GM04503 (cell line): Measurements from ENCODE around the gene NELFB.
"Not testable (repeated sequence)": the region's sequence is repeated elsewhere in the genome, so short reads cannot be mapped to it uniquely, and the experiment has no call there.

ENCODE experiments used
- DNase-seq: peaks from one replicate; pipeline ENCODE4 v3.0.0-alpha.2; 2012; ENCODE audit warnings: low read depth

The NELFB gene

DNA sequence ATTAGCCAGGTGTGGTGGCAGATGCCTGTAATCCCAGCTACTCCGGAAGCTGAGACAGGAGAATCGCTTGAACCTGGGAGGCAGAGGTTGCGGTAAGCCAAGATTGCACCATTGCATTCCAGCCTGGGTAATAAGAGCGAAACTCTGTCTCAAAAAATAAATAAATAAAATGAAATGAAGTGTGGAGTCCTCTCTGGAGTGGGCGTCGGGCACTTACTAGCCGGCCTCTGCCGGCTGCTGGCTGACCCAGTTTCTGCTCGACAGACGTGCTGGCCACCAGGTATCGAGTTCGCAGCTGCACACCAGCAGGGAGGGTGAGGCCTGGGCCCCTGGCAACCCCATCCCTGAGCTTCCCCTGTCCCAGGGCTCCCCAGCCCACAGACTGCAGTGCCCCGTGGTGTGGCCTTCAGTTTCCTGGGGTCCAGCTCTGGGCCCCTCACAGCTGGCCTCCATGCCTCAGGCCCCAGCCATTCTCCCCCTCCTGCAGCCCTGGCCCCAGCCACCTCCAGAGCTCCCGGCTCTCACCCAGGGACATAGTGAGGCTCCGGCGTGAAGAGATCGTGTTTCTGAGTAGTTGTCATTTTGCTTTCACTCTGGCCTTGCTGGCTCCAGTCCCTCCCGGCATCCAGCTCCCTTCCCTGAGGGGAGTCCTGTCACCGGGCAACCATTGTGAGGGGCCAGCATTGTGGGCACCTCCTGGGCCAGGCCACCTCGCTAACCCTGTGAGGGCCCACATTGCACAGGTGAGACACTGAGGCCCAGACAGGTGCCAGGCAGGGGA is 7.8 kb upstream of the NELFB start:
- DNase-seq = no peak

DNA sequence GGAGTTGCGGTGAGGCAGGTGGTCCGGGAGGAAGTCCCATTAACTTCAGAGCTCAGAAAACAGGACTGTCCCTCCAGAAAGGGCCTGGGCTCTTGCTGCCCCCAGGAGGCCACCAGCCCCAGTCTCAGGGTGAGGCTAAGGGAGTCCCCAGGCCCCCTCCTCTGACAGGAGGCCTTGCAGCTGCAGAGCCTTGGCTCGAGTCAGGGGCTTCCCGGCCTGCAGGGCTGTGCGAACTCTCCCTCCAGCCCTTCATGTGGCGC is 7.3 kb upstream of the NELFB start:
- DNase-seq = no peak

DNA sequence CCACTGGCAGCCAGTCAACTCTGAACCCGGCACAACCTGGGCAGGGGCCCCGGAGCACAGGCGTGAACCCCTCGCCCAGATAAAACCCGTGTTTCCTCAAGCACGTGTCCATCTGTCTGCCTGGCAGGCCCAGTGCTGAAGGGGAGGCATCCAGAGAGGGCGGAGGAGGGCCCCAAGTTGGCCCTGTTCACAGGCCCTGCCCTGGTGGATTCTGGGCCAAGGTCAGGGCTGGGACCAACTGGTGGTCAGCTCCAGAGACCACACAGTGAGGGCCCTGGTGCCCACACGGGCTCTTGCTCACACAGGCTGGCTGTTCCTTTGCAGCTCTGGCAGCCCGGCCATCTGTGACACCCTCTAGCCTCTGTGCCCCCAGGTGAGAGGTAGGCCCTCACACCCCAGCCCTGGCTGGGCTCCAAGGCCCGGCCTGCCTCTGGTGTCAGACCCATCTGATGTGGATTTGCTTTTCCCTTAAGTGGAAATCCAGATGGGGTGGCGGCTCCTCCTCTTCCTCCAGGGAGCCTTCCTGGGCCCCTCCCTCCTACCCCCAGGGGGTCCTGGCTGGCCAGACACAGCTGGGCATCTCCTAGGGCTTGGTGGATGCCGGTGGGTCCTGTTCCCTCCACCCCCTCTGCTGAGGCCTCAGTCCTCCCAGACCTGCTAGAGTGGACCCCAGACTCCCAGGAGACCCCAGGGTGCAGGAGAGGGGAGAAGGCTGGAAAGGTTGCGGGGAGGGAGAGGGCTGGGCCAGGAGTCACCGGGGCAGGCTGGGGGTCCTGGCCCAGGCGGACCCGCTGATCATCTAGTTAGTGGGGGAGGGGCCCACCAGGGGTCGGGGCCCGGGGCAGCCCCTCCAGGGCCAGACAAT is 4.6 kb upstream of the NELFB start:
- DNase-seq = no peak

DNA sequence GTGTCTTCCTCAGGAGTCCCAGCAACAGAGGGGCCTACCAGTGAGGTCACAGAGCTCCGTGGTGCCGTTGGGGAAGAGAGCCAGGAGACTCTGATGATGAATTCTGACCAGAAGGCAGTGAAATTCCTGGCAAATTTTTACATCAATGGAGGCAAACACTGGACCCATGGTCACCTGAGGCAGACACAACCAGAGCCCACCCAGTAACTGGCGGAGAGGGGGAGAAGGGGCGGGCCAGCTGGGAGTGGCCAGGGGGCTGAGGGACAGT is 4.0 kb upstream of the NELFB start, which contains the start of gene STPG3:
Gene STPG3, plus strand, starts transcription at position 93 of the 268 bp plus-strand sequence. Its CDS starts 1 bp downstream, at position 94.
- DNase-seq = no peak

DNA sequence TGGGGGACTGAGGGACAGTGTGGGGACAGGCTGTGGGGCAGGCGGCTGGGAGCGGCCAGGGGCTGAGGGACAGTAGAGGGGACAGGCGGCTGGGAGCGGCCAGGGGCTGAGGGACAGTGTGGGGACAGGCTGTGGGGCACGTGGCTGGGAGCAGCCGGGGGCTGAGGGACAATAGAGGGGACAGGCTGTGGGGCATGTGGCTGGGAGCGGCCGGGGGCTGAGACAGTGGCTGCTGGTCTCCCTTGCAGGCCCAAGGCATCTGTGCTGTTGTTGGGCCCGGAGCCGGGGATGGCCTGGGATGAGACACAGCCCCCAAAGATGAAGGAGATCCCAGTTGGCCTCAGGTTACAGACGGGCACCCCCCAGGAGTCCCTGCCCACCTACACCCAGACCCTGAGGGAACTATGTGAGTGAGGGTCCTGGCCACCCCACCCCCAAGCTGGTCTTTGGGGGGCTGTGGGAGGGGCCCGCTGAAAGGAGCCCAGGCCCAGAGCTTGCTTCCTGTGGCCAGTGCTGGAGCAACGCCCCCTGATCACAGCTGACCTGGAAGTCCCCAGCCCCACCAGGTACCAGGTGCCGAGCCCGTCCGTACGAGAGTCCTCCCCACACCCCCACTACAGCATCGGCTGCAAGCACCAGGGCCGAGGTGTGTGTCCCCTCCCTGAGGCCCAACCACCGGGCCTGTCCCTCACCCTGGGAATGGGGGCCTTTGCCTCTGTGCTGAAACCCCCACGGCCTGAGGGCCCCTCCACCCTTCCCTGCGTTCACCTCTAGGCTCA is 3.4 kb upstream of the NELFB start:
- DNase-seq = no peak

DNA sequence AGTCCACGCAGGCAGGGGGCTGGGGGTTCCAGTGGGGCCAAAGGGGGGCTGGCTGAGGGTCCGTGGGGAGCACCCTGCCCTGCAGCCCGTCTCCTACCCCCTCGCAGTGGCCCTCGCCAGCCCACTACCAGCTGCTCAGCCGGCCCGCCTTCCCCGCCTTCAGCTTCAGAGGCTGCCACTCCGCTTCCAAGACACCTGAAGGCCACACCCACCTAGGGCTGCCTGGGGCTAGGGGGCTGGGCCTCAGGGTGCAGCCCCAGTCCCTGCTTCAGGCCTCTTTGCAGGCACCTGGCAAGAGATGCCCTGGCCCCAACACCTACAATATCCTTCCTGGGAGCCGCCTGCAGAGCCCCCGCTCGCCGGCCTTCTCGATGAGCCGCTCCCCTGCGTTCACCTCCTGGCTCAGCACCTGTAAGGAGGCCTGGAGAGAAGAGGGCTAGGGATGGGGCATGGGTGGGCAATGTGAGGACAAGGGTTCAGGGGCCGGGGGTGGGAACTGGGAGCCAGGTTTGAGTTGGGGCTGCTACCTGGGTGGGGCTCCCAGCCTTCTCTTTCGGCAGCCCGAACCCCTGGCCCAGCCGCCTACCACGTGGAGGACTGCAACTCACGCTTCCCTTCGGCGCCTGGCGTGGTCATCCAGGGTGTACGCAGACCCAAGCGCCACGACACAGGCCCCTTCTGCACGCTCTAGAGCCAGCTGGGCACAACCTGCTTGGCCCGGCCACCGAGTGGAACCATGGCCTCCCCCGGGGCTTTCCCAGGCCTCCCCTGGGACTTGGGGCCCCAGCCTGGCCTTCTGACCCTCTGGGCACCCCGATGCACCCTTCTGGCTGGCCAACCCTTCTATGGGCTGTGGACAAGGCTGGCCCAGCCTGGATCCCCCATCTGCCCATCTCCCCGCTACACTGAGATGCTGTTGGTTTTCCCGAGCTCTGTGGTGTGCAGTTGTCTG is 2.3 kb upstream of the NELFB start:
- DNase-seq = no peak

DNA sequence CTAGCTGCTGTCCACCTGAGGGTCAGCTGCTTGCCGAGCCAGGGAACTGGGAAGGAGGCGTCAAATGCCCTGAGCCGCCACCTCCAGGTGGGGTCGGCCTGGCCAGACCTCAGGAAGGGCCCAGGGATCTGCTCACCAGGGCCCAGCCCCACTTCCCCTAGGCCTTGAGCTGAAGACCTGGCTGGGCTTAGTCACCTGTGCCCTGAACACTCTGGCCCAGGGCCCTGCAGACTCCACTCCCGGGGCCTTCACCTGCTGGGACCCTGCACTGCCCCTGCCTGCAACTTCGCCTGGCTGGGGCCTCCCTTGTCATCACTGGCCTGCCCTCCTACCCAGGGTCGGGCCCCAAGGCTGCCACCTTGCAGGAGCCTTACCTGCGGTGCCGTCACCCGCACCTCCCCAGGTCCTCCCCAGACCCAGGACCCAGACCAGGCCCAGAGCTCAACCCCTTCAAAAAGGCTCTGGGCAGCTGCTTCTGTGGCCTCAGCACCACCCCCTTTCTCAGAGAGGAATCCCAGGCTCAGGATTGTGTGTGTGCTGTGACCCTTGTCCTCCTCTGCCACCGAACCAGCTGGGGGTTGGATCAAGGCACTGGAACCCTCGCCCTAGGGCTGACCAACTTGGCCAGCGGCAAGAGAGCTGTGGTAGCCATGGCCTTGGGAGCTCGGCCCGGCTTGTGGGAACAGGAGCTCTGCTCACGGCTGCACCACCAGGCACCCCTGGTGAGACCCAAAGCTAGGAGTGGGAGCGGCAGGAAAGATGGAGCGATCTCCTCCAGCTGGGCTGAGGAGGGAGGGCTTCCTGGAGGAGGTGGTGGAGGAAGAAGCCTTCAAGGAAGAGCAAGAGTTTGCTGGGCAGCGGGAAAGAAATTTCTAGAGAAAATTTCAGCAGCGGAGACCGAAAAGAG is 1.2 kb upstream of the NELFB start:
- DNase-seq = no peak

DNA sequence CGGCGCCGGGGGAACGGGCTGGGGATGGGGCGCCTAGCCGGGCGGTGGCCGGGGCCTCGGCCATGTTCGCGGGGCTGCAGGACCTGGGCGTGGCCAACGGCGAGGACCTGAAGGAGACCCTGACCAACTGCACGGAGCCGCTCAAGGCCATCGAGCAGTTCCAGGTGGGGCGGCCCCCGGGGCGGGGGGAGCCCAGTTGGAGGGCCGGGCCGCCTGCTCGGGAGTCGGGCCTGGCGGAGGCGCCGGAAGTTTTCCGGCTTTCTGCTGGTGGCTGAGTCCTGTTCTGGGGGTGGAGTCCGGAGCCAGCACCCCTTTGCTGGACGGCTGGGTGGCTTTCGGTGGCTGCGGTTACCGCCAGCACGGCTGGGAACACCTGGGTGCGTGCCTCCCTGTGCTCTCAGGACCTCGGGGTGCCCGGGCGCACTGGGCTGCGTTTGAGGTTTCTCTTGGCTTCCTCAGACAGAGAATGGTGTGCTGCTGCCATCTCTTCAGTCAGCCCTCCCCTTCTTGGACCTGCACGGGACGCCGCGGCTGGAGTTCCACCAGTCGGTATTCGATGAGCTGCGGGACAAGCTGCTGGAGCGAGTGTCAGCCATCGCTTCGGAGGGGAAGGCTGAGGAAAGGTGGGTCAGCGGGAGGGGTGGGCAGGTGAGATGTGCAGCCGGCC is 454 bp downstream of the NELFB start:
- no peak for DNase-seq

DNA sequence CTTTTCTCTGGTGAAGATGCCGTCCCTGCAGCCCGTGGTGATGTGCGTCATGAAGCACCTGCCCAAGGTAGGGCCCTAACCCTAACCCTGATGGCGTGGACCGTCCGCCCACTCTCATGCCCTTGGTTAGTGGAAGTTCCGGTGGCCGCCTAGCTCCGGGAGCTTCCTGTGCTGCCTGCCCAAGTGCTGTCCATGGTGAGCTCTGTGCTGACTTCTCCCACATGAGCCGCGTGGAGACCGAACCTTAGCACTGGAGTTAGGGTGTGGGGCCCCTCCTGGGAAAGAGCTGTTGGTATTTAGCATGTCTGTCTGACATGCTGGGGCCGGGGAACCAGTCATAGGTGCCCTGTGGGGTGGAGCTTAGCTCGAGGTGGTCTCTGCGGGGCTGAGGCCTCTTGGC is 1.2 kb downstream of the NELFB start:
- no peak for DNase-seq

DNA sequence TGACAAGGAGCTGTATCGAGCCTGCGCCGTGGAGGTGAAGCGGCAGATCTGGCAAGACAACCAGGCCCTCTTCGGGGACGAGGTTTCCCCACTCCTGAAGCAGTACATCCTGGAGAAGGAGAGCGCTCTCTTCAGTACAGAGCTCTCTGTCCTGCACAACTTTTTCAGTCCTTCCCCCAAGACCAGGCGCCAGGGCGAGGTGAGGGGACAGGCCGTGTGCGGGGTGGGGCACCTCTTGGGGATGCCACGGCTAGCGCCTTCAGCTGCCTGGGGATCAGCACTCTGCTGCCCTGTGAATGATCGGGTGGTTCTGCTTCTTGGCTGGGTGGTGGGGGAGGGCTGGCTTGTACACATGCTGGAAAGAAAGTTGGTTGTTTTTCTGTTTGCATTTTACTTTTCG is 1.7 kb downstream of the NELFB start:
- DNase-seq = no peak

DNA sequence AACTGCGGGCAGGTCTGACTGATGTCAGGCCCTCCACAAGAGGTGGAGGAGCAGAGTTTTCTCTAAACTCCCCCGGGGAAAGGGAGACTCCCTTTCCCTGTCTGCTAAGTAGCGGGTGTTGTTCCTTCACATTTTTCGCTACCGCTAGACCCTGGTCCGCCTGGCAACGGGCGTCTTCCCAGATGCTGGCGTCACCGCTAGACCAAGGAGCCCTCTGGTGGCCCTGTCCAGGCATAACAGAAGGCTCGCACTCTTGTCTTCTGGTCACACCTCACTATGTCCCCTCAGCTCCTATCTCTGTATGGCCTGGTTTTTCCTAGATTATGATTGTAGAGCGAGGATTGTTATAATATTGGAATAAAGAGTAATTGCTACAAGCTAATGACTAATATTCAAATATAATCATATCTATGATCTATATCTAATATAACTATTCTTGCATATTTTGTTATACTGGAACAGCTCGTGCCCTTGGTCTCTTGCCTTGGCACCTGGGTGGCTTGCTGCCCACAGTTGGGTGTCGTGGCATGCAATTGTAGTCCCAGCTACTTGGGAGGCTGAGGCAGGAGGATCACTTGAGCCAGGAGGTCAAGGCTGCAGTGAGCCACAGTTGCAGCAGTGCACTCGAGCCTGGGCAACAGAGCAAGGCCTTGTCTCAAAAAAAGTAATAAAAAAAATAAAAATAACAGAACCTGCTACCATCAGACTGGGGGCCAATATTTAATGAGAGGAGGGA is 7.2 kb downstream of the NELFB start:
- not testable (repeated sequence) for DNase-seq

DNA sequence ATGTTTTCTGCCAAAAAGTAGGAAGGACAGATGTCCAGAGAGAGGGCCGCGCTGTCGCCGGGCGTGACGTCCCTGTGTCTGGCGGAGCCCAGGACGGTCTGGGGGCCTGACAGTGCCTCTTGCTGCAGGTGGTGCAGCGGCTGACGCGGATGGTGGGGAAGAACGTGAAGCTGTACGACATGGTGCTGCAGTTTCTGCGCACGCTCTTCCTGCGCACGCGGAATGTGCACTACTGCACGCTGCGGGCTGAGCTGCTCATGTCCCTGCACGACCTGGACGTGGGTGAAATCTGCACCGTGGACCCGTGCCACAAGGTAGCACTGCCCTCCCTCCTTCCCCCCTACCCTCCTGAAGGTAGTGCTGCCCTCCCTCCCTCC is 7.8 kb downstream of the NELFB start:
- no peak for DNase-seq

DNA sequence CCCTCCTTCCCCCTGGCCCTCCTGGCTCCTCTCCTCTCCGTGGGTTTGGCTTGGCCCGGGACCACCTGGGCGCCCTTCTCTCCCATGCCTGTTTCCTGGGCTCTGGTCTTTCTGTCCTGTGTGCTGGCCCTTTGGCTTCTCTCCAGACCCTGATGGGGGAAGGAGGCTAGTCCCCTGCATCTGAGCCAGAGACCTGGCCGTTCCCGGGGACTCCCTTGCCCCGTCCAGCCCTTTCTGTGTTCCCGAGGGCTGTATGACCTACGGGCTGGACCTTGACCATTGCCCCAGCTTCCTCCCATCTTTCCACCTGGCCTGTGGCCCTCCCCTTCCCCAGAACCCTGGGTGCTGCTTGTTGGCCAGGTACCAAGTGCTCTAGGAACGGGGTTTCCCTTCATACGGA is 8.4 kb downstream of the NELFB start:
- DNase-seq = no peak

DNA sequence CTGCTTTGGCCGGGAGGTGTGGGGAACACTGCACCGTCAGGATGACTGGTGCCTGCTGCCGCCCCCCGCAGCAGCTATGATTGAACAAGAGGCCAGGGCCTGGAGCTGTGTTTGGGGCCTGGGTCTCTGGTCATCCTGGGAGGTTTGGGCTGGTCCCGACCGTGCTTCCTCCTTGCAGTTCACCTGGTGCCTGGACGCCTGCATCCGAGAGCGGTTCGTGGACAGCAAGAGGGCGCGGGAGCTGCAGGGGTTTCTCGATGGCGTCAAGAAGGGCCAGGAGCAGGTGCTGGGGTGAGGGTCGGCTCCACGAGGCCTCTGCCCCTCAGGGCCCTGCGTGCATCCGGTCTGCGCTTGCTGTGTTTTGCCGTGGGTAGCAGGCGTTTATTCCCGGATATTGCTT is 8.9 kb downstream of the NELFB start:
- no peak for DNase-seq

DNA sequence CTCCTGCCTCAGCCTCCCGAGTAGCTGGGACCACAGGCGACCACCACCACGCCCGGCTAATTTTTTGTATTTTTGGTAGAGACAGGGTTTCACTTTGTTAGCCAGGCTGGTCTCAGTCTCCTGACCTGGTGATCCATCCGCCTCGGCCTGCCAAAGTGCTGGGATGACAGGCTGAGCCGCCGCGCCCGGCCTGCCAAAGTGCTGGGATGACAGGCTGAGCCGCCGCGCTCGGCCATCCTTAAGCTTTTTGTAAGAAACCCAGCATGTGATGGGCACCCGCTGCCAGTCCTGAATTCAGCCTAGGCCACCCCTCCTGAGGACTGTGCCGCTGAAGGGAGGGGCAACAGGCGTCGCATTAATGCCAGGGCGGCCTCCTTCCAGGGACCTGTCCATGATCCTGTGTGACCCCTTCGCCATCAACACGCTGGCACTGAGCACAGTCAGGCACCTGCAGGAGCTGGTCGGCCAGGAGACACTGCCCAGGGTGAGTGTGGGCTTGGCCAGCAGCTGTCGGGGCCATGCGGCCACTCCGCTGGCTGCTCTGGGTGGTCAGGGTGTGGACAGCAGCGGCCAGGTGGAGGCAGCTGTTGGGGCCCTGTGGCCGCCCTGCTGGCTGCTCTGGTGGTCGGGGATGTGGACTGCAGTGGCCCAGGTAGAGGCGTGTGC is 10.5 kb downstream of the NELFB start:
- no peak for DNase-seq

DNA sequence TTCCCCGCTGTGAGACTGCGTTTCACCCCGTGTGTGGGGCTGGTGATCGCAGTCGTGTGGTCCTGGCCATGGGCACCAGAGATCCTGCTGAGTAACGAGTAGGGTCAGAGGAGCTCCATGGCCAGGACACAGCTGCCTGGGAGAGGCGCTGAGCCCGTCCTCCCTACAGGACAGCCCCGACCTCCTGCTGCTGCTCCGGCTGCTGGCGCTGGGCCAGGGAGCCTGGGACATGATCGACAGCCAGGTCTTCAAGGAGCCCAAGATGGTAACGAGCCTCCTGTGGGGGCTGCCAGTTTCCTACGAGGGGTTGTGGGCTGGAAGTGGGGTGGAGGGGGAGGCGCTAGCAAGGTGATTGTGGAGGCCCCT is 11.0 kb downstream of the NELFB start:
- no peak for DNase-seq

DNA sequence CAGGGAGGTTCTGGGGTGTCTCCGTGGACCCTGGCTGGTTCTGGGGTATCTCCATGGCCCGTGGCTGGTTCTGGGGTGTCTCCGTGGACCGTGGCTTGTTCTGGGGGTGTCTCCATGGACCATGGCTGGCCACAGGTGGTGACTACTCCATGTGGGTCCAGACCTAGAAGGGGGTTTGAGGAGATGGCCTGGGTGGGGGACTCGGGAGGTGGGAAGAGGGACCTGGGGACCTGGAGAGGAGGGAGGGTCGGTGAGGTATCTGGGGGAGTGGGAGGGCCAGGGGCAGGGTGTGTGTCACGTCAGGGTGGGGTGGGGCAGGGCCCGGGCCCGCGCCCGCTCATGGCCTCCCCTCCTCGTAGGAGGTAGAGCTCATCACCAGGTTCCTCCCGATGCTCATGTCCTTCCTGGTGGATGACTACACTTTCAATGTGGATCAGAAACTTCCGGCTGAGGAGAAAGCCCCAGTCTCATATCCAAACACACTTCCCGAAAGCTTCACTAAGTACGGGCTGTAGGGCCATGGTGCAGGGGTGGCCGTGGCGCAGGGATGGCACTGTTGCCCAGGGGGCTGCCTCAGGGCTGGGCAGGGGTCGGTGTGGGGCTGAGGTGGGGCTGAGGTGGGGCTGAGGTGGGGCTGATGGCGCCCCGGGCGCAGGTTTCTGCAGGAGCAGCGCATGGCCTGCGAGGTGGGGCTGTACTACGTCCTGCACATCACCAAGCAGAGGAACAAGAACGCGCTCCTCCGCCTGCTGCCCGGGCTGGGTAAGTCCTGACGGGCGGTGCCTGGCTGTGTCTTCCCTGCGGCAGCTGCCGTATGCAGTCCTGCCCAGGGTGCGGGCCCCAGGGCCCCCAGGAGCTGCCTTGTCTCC is 11.7 kb downstream of the NELFB start:
- DNase-seq = no peak

DNA sequence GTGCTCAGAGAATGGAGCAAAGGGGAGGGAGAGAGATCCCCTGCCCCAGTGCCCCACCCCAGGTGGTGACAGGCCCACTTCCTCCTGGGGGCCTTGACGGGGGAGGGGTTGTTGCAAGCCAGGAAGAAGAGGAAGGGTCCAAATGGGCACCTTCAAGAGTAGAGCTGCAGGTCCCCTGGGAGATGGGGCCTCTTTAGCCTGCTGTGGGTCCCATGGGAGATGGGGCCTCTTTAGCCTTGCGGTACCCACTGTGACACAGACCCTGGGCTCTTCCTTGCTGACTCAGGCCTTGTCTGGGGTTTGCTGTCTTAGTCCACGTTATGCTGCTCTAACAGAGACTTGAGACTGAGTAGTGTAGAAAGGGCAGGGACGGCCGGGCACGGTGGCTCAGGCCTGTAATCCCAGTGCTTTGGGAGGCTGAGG is 12.8 kb downstream of the NELFB start:
- DNase-seq = no peak
